ENCODE measurements around the gene PSMD3. TPM values are rescaled to one million over a fixed set of nuclear protein-coding genes. Genes with fewer than 3 reads are reported as not detected.

PSMD3 gene
- total RNA-seq, 1 experiment from 2014 or later = 174 TPM

DNA sequence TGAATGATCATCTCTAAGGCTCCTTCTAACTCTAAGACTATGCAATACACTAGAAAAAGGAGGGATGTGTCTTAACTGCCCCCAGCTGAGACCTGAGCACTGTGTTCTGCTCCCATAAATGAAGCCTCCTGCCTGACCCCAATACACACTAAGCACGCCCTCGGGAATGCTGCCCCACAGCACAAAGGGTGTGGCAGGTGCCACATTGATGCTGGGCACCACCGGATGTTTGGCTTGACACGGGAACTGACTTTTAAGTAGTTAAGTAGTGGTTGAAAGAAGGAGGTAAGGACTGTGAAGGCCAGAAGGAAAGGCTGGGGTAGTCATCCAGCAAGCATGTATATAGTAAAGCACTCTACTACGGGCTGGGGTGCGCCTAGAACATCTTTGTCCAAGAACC is 13.8 kb upstream of the PSMD3 start:
- no peak for DNase-seq
- no CpG with 5 or more reads among the region's 6 CpGs for WGBS (ENCODE audit: extremely low coverage, insufficient read length, low lambda C conversion rate)
- no peak overlapping the region for H4K8ac ChIP-seq (replicated peaks; ENCODE audit: insufficient read length, low read depth, low read length)
- H3K14ac ChIP-seq (ENCODE audit: insufficient read depth, low read length) = no peak overlapping the region
- H3K23me2 ChIP-seq (ENCODE audit: insufficient read length, low read depth, low read length, poor library complexity, severe bottlenecking) = no peaks in the 10 kb centered on the region
- H2BK20ac ChIP-seq (ENCODE audit: low read depth, low read length, poor library complexity, severe bottlenecking) = no peak overlapping the region
- H3K36me3 Mint-ChIP-seq (ENCODE audit: insufficient read depth in 1 of 3, low read depth in 3 of 3) = no peaks in the 10 kb centered on the region
- no peak overlapping the region for H3K56ac ChIP-seq (ENCODE audit: insufficient read length, low read depth, low read length)
- no peak overlapping the region for H4K5ac ChIP-seq (ENCODE audit: insufficient read length, low read depth, low read length)
- H3K4me1 Mint-ChIP-seq = peaks cover 0 to 7% of the 10 kb centered on the region in 2 experiments; a peak in 1 of 4 replicates
- H3K4me2 ChIP-seq (ENCODE audit: insufficient read depth, insufficient read length, low read length) = no peak overlapping the region
- no peaks in the 10 kb centered on the region; the same call in 1 of the 2 replicates for H3K27me3 ChIP-seq (ENCODE audit: insufficient read depth, low read length)
- no peak overlapping the region for H2BK15ac ChIP-seq (ENCODE audit: low read depth, low read length)
- H3K18ac ChIP-seq (ENCODE audit: insufficient read length, low read depth, low read length) = no peak overlapping the region
- TF ChIP-seq, protein P1, sequence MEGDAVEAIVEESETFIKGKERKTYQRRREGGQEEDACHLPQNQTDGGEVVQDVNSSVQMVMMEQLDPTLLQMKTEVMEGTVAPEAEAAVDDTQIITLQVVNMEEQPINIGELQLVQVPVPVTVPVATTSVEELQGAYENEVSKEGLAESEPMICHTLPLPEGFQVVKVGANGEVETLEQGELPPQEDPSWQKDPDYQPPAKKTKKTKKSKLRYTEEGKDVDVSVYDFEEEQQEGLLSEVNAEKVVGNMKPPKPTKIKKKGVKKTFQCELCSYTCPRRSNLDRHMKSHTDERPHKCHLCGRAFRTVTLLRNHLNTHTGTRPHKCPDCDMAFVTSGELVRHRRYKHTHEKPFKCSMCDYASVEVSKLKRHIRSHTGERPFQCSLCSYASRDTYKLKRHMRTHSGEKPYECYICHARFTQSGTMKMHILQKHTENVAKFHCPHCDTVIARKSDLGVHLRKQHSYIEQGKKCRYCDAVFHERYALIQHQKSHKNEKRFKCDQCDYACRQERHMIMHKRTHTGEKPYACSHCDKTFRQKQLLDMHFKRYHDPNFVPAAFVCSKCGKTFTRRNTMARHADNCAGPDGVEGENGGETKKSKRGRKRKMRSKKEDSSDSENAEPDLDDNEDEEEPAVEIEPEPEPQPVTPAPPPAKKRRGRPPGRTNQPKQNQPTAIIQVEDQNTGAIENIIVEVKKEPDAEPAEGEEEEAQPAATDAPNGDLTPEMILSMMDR (conservative IDR thresholded peaks at IDR 0.05) = no peak
- no peak overlapping the region for H2BK5ac ChIP-seq (ENCODE audit: insufficient read length, low read length)
- H2AK5ac ChIP-seq (ENCODE audit: insufficient read length, low read length) = no peak overlapping the region
- no peak overlapping the region for H3K4ac ChIP-seq (ENCODE audit: low read depth, low read length)
- no peak overlapping the region for H3T11ph ChIP-seq (ENCODE audit: low read length)
- peaks cover 2% of the 10 kb centered on the region; the same call in 1 of the 2 replicates for H3K4me1 ChIP-seq (ENCODE audit: insufficient read depth, low read length)
- no peak overlapping the region for H3K23ac ChIP-seq (ENCODE audit: insufficient read length, low read depth, low read length)
- H2BK12ac ChIP-seq (ENCODE audit: insufficient read length, low read depth, low read length) = no peak overlapping the region
- H2BK120ac ChIP-seq (ENCODE audit: low read depth, low read length, poor library complexity, severe bottlenecking) = no peak overlapping the region
- no peak overlapping the region for H3K9ac ChIP-seq (ENCODE audit: extremely low read depth, insufficient read length, low read length)
- no peak overlapping the region for H2AFZ ChIP-seq (ENCODE audit: low read length)
- H3K27ac Mint-ChIP-seq = no peak overlapping the region
- no peaks in the 10 kb centered on the region for H3K79me2 ChIP-seq (ENCODE audit: insufficient read depth, low read length)
- H3K27me3 Mint-ChIP-seq (ENCODE audit: low read depth) = peaks cover 36% of the 10 kb centered on the region
- H4K20me1 ChIP-seq (ENCODE audit: control insufficient read depth, insufficient read depth, insufficient read length) = no peaks in the 10 kb centered on the region
- H3K27ac ChIP-seq (ENCODE audit: insufficient read length, low read depth, low read length) = no peak overlapping the region
- no peaks in the 10 kb centered on the region for H3K79me1 ChIP-seq (ENCODE audit: insufficient read depth, low read depth, low read length, poor library complexity, severe bottlenecking)
- no peaks in the 10 kb centered on the region for H3K9me3 ChIP-seq (ENCODE audit: control insufficient read depth, low read depth, low read length)
- no peaks in the 10 kb centered on the region; a peak in 1 of 5 replicates for H3K9me3 Mint-ChIP-seq
- H4K91ac ChIP-seq (ENCODE audit: insufficient read length, low read depth, low read length) = no peak overlapping the region
- no peak overlapping the region for H3K4me3 Mint-ChIP-seq
